OCI-LY3 (cell line): ENCODE results near the gene KCNH5.

Experiments used
- EZH2phosphoT487 ChIP-seq: fragments of 200-600 bp; shearing (Covaris generic); IDR thresholded peaks from 2 replicates; pipeline ENCODE4 v1.6.1; 2018; ENCODE audit warnings: antibody characterized with exemption, mixed run types, low read depth
- TF ChIP-seq, protein P1 (sequence below): fragments of 200-600, 300-600 bp; sonication (generic); IDR thresholded peaks from 2 replicates; pipeline ENCODE4 v1.5.1; 2014; ENCODE audit warnings: antibody characterized with exemption, low read length, low read depth

- TF ChIP-seq, protein P1, sequence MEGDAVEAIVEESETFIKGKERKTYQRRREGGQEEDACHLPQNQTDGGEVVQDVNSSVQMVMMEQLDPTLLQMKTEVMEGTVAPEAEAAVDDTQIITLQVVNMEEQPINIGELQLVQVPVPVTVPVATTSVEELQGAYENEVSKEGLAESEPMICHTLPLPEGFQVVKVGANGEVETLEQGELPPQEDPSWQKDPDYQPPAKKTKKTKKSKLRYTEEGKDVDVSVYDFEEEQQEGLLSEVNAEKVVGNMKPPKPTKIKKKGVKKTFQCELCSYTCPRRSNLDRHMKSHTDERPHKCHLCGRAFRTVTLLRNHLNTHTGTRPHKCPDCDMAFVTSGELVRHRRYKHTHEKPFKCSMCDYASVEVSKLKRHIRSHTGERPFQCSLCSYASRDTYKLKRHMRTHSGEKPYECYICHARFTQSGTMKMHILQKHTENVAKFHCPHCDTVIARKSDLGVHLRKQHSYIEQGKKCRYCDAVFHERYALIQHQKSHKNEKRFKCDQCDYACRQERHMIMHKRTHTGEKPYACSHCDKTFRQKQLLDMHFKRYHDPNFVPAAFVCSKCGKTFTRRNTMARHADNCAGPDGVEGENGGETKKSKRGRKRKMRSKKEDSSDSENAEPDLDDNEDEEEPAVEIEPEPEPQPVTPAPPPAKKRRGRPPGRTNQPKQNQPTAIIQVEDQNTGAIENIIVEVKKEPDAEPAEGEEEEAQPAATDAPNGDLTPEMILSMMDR: no peak
- TF ChIP-seq EZH2phosphoT487: no peak
Observed at GRCh38 chr14:62674563-62675237, 370.6 kb downstream of the KCNH5 start.
